K562 (cell line): ENCODE results near the gene AQP4.

Experiments used
- ATF7 ChIP-seq: fragments of 450-650 bp; IDR thresholded peaks from 2 replicates; pipeline ENCODE4 v1.7.1; 2014; ENCODE audit warnings: mild to moderate bottlenecking, moderate library complexity
- MBD2 ChIP-seq: sonication (generic); IDR thresholded peaks from 2 replicates; pipeline ENCODE4 v1.6.1; 2016; ENCODE audit warnings: low read depth, borderline replicate concordance
- NFYB ChIP-seq: IDR thresholded peaks from 2 replicates; pipeline ENCODE4 v1.6.1; 2011; ENCODE audit warnings: mild to moderate bottlenecking, moderate library complexity; ENCODE audit not compliant: insufficient read length; ENCODE audit errors: extremely low read depth
- PCBP1 ChIP-seq: fragments of 200-400 bp; formaldehyde crosslinking; IDR thresholded peaks from 2 replicates; pipeline ENCODE4 v1.6.1; 2018; ENCODE audit warnings: mild to moderate bottlenecking, low read depth, low read length; ENCODE audit not compliant: poor library complexity, severe bottlenecking
- POLR2A ChIP-seq: fragments of 450-650 bp; conservative IDR thresholded peaks from 2 replicates; pipeline ENCODE4 v1.6.1; 2016
- RFX5 ChIP-seq: IDR thresholded peaks from 2 replicates; pipeline ENCODE4 v1.6.1; 2011; ENCODE audit warnings: low read depth, mild to moderate bottlenecking, improper control_type of control experiment, low read length
- SRSF9 ChIP-seq: fragments of 200-400 bp; formaldehyde crosslinking; IDR thresholded peaks from 2 replicates; pipeline ENCODE4 v1.6.1; 2017; ENCODE audit warnings: low read depth, low read length, borderline replicate concordance
- TAF15 ChIP-seq: fragments of 200-400 bp; formaldehyde crosslinking; IDR thresholded peaks from 2 replicates; pipeline ENCODE4 v1.6.1; 2017; ENCODE audit warnings: mild to moderate bottlenecking, low read depth, low read length, moderate library complexity
- ZNF140 ChIP-seq: fragments of 250-450 bp; sonication (Bioruptor Pico); IDR thresholded peaks from 2 replicates; pipeline ENCODE4 v1.8.0; 2021; ENCODE audit warnings: moderate library complexity, mild to moderate bottlenecking, inconsistent platforms

DNA sequence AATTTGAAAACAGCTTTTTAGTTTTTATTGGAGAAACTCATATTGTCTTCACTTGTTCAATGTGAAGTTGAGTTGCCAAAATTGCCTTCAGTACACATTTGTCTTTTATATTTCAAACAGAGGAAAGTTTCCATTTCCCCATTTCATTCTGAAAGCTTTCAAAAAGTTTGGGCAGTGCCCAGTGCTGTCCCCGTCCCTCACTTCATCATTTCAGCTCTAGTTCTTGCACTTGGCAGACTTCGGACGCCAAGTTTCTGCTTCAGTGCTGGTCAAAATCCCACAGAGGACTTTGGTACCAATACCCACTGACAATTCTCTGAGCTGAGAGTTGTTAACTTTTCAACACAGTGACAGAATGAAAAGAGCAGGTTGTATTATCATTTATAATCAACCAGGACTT is 43.4 kb upstream of the AQP4 start:
- no peak for TF ChIP-seq TAF15
- no peak for TF ChIP-seq NFYB
- TF ChIP-seq ATF7 = no peak
- no peak for TF ChIP-seq PCBP1
- no peak for TF ChIP-seq SRSF9
- no peak for TF ChIP-seq MBD2
- no peak for TF ChIP-seq POLR2A
- TF ChIP-seq RFX5 = no peak
- no peak for TF ChIP-seq ZNF140 (CRISPR knock-in tag)
